CD8-positive, alpha-beta memory T cell (primary cell): ENCODE results near the gene ERP44. TPM values are rescaled to one million over a fixed set of nuclear protein-coding genes. Genes with fewer than 3 reads are reported as not detected.
"Not testable (repeated sequence)": the region's sequence is repeated elsewhere in the genome, so short reads cannot be mapped to it uniquely, and the experiment has no call there.

ENCODE experiments used
- CTCF ChIA-PET: fragments of 350-600 bp; sonication (Branson Sonifier 250); formaldehyde crosslinking; loops from one replicate; lab custom pipeline; 2021; ENCODE audit warnings: antibody characterized with exemption; lab: Charles Lee
- POLR2A ChIA-PET: fragments of 350-600 bp; sonication (Branson Sonifier 250); formaldehyde crosslinking; loops from one replicate; lab custom pipeline; 2021; ENCODE audit warnings: antibody characterized with exemption; lab: Charles Lee
- DNase-seq, 5 donors: peaks; one replicate each; pipeline versions ENCODE4 v3.0.0 to v3.0.0-alpha.2; 2020 to 2022; ENCODE audit warnings: mixed read lengths in 1 of 5
- H3K27ac ChIP-seq: one replicate; pipeline ENCODE4 v1.7.0; 2013; ENCODE audit warnings: low read depth, mild to moderate bottlenecking, low read length, moderate library complexity
- H3K27me3 ChIP-seq: 2 replicates; pipeline ENCODE4 v1.7.0; 2013; ENCODE audit warnings: low read length, mild to moderate bottlenecking; ENCODE audit not compliant: insufficient read depth, poor library complexity, severe bottlenecking
- H3K36me3 ChIP-seq: 2 replicates; pipeline ENCODE4 v1.7.0; 2013; ENCODE audit warnings: mild to moderate bottlenecking, low read length, moderate library complexity; ENCODE audit not compliant: insufficient read depth
- H3K4me1 ChIP-seq: 2 replicates; pipeline ENCODE4 v1.7.0; 2013; ENCODE audit warnings: mild to moderate bottlenecking, low read length, moderate library complexity; ENCODE audit not compliant: insufficient read depth
- H3K4me3 ChIP-seq: 2 replicates; pipeline ENCODE4 v1.7.0; 2013; ENCODE audit warnings: mild to moderate bottlenecking, low read length
- H3K9me3 ChIP-seq: 2 replicates; pipeline ENCODE4 v1.7.0; 2013; ENCODE audit warnings: mild to moderate bottlenecking, low read length
- H3K27ac Mint-ChIP-seq, 8 donors: one replicate each; pipeline ENCODE4 v1.8.0; 2020 to 2021; ENCODE audit warnings: mixed read lengths in 8 of 8, mild to moderate bottlenecking in 6 of 8, inconsistent platforms in 3 of 8, moderate library complexity in 3 of 8
- H3K27me3 Mint-ChIP-seq, 2 donors: one replicate each; pipeline ENCODE4 v1.8.0; 2020 to 2021; ENCODE audit warnings: mixed read lengths in 2 of 2, mild to moderate bottlenecking in 1 of 2, moderate library complexity in 1 of 2
- H3K36me3 Mint-ChIP-seq, 3 donors: one replicate each; pipeline ENCODE4 v1.8.0; 2020 to 2021; ENCODE audit warnings: mixed read lengths in 3 of 3, inconsistent platforms in 1 of 3, mild to moderate bottlenecking in 1 of 3
- H3K4me1 Mint-ChIP-seq, 3 donors: one replicate each; pipeline ENCODE4 v1.8.0; 2020 to 2021; ENCODE audit warnings: mixed read lengths in 3 of 3, inconsistent platforms in 1 of 3, mild to moderate bottlenecking in 1 of 3
- H3K4me3 Mint-ChIP-seq, 7 donors: one replicate each; pipeline ENCODE4 v1.8.0; 2020 to 2021; ENCODE audit warnings: mixed read lengths in 7 of 7, mild to moderate bottlenecking in 6 of 7, moderate library complexity in 4 of 7, inconsistent platforms in 2 of 7
- H3K9me3 Mint-ChIP-seq, 5 donors: one replicate each; pipeline ENCODE4 v1.8.0; 2020 to 2022; ENCODE audit warnings: mixed read lengths in 5 of 5, mild to moderate bottlenecking in 3 of 5, moderate library complexity in 2 of 5, inconsistent platforms in 1 of 5
- polyA plus RNA-seq: library from polyadenylated mRNA; unstranded; fragments of 300-500 nt; fragmentation: Illumina TruSeq; gene quantifications from one replicate; pipeline ENCODE4 v1.2.3, GENCODE V29; 2021
- total RNA-seq, 2 experiments: library from RNA; stranded (reverse); gene quantifications; one replicate each; pipeline ENCODE4 v1.2.3, GENCODE V29; 2021

ERP44 gene
- total RNA-seq (10 to 100 TPM; 16.0 to 16.8 TPM), polyA plus RNA-seq (40.6 TPM)

GRCh38 chr9:100098887-100099721 lies at the start of gene ERP44, which contains the start of gene INVS:
ERP44 (minus strand) TSS chr9:100099000; CDS start chr9:100098840, 160 bp downstream.
INVS (plus strand) TSS chr9:100099243; CDS start chr9:100104522, 5,279 bp downstream.
- no peaks in the 10 kb centered on the region for H3K27me3 Mint-ChIP-seq
- Histone ChIP-seq H3K36me3 (peaks cover 2% of the 10 kb centered on the region), H3K4me3 (peak within 1 kb of the TSS; percentile 94), H3K27ac (peak within 1 kb of the TSS; percentile 85), H3K27me3 (no peaks in the 10 kb centered on the region), H3K4me1 (peaks cover 29% of the 10 kb centered on the region), H3K9me3 (no peaks in the 10 kb centered on the region)
- no peaks in the 10 kb centered on the region for H3K9me3 Mint-ChIP-seq
- CTCF ChIA-PET, result no interaction called here
- peak within 1 kb of the TSS; percentile 87 to 100 (median 98) for H3K27ac Mint-ChIP-seq
- DNase-seq, result peak; percentile 95 to 98 (median 96)
- POLR2A ChIA-PET, result interaction anchor here (1.1 kb wide), 1 partner anchor 12 kb away, joined by 4 read pairs; no protein-coding TSS in a partner anchor
- peaks cover 40 to 54% (median 50%) of the 10 kb centered on the region in 3 donors for H3K4me1 Mint-ChIP-seq
- peaks cover 0 to 28% (median 2%) of the 10 kb centered on the region in 3 donors for H3K36me3 Mint-ChIP-seq
- H3K4me3 Mint-ChIP-seq, result peak within 1 kb of the TSS; percentile 98 to 100 (median 100)

GRCh38 chr9:100145976-100146375 lies 47.2 kb upstream of the ERP44 start:
- H3K9me3 ChIP-seq, H3K4me3 ChIP-seq, H3K27me3 Mint-ChIP-seq, H3K36me3 ChIP-seq, H3K4me3 Mint-ChIP-seq, H3K4me1 Mint-ChIP-seq, H3K27me3 ChIP-seq, H3K9me3 Mint-ChIP-seq, H3K4me1 ChIP-seq, CTCF ChIA-PET, H3K27ac ChIP-seq, H3K36me3 Mint-ChIP-seq, DNase-seq, POLR2A ChIA-PET: not testable (repeated sequence)
- peak overlapping the region in 1 of 8 donors; percentile 58 for H3K27ac Mint-ChIP-seq

- peak overlapping the region in 2 of 8 donors; percentile 31 to 39 for H3K27ac Mint-ChIP-seq
- H3K36me3 ChIP-seq, H3K27me3 ChIP-seq, H3K4me1 Mint-ChIP-seq, H3K36me3 Mint-ChIP-seq, H3K27me3 Mint-ChIP-seq, H3K4me3 ChIP-seq, H3K9me3 ChIP-seq, H3K9me3 Mint-ChIP-seq, H3K4me3 Mint-ChIP-seq, DNase-seq, H3K27ac ChIP-seq, POLR2A ChIA-PET, CTCF ChIA-PET, H3K4me1 ChIP-seq: not testable (repeated sequence)
These were observed 46.6 kb upstream of the ERP44 start for GRCh38 chr9:100145167-100145934.

GRCh38 chr9:100141862-100142261 lies 43.1 kb upstream of the ERP44 start:
- H3K27me3 ChIP-seq, H3K27ac Mint-ChIP-seq, H3K4me3 Mint-ChIP-seq, DNase-seq, H3K27me3 Mint-ChIP-seq, CTCF ChIA-PET, H3K4me1 Mint-ChIP-seq, H3K4me1 ChIP-seq, H3K9me3 Mint-ChIP-seq, POLR2A ChIA-PET, H3K36me3 Mint-ChIP-seq, H3K4me3 ChIP-seq, H3K36me3 ChIP-seq, H3K9me3 ChIP-seq, H3K27ac ChIP-seq: not testable (repeated sequence)

GRCh38 chr9:100140303-100140702 lies 41.5 kb upstream of the ERP44 start:
- DNase-seq, H3K27me3 ChIP-seq, H3K4me3 Mint-ChIP-seq, CTCF ChIA-PET, H3K4me1 Mint-ChIP-seq, H3K9me3 Mint-ChIP-seq, H3K27me3 Mint-ChIP-seq, H3K4me3 ChIP-seq, H3K36me3 Mint-ChIP-seq, POLR2A ChIA-PET, H3K4me1 ChIP-seq, H3K36me3 ChIP-seq, H3K9me3 ChIP-seq, H3K27ac ChIP-seq: not testable (repeated sequence)
- H3K27ac Mint-ChIP-seq, result peak overlapping the region in 1 of 8 donors; percentile 32

GRCh38 chr9:100136799-100137198 lies 38.0 kb upstream of the ERP44 start:
- H3K27me3 Mint-ChIP-seq, H3K4me3 ChIP-seq, H3K27ac ChIP-seq, H3K4me1 Mint-ChIP-seq, H3K4me1 ChIP-seq, H3K36me3 ChIP-seq, H3K9me3 ChIP-seq, H3K4me3 Mint-ChIP-seq, DNase-seq, H3K9me3 Mint-ChIP-seq, CTCF ChIA-PET, POLR2A ChIA-PET, H3K27me3 ChIP-seq: not testable (repeated sequence)
- H3K36me3 Mint-ChIP-seq, result peaks cover 16 to 17% (median 16%) of the 10 kb centered on the region in 3 donors
- peak overlapping the region in 1 of 8 donors; percentile 19 for H3K27ac Mint-ChIP-seq

GRCh38 chr9:100134731-100135130 lies 35.9 kb upstream of the ERP44 start:
- H3K4me3 ChIP-seq, result no peak overlapping the region
- H3K9me3 Mint-ChIP-seq, result no peaks in the 10 kb centered on the region
- CTCF ChIA-PET, result no interaction called here
- no peaks in the 10 kb centered on the region for H3K4me1 ChIP-seq
- H3K27ac Mint-ChIP-seq, result no peak overlapping the region
- H3K36me3 ChIP-seq, result no peaks in the 10 kb centered on the region
- H3K27ac ChIP-seq, result no peak overlapping the region
- H3K4me3 Mint-ChIP-seq, result no peak overlapping the region
- no peaks in the 10 kb centered on the region for H3K9me3 ChIP-seq
- no peak for DNase-seq
- no peaks in the 10 kb centered on the region for H3K27me3 ChIP-seq
- no peaks in the 10 kb centered on the region for H3K4me1 Mint-ChIP-seq
- POLR2A ChIA-PET, result no interaction called here
- H3K36me3 Mint-ChIP-seq, result peaks cover 16 to 27% (median 18%) of the 10 kb centered on the region in 3 donors
- H3K27me3 Mint-ChIP-seq, result no peaks in the 10 kb centered on the region

- ChIA-PET POLR2A (no interaction called here), CTCF (no interaction called here)
- no peaks in the 10 kb centered on the region for H3K4me1 ChIP-seq
- H3K4me1 Mint-ChIP-seq, result no peaks in the 10 kb centered on the region
- H3K4me3 ChIP-seq, result no peak overlapping the region
- no peaks in the 10 kb centered on the region for H3K27me3 ChIP-seq
- no peak overlapping the region for H3K4me3 Mint-ChIP-seq
- DNase-seq, result no peak
- H3K36me3 ChIP-seq, result no peaks in the 10 kb centered on the region
- no peak overlapping the region for H3K27ac ChIP-seq
- H3K9me3 ChIP-seq, result no peaks in the 10 kb centered on the region
- H3K27ac Mint-ChIP-seq, result no peak overlapping the region
- H3K36me3 Mint-ChIP-seq, result peaks cover 26 to 41% (median 27%) of the 10 kb centered on the region in 3 donors
- no peaks in the 10 kb centered on the region for H3K27me3 Mint-ChIP-seq
- H3K9me3 Mint-ChIP-seq, result no peaks in the 10 kb centered on the region
These were observed 33.2 kb upstream of the ERP44 start for GRCh38 chr9:100131875-100132430.
